Activated naive CD8-positive, alpha-beta T cell (primary cell): ENCODE measurements around the gene BSND.

Experiments
- H3K27ac Mint-ChIP-seq: one replicate; pipeline ENCODE4 v1.8.0; 2021; ENCODE audit warnings: mixed read lengths
- H3K27me3 Mint-ChIP-seq: one replicate; pipeline ENCODE4 v1.8.0; 2021; ENCODE audit warnings: mixed read lengths
- H3K36me3 Mint-ChIP-seq: one replicate; pipeline ENCODE4 v1.8.0; 2021; ENCODE audit warnings: mixed read lengths
- H3K4me1 Mint-ChIP-seq: one replicate; pipeline ENCODE4 v1.8.0; 2021; ENCODE audit warnings: low read depth, mixed read lengths
- H3K4me3 Mint-ChIP-seq: one replicate; pipeline ENCODE4 v1.8.0; 2021; ENCODE audit warnings: mild to moderate bottlenecking, mixed read lengths
- H3K9me3 Mint-ChIP-seq: one replicate; pipeline ENCODE4 v1.8.0; 2021; ENCODE audit warnings: low read depth, mixed read lengths

The BSND gene

DNA sequence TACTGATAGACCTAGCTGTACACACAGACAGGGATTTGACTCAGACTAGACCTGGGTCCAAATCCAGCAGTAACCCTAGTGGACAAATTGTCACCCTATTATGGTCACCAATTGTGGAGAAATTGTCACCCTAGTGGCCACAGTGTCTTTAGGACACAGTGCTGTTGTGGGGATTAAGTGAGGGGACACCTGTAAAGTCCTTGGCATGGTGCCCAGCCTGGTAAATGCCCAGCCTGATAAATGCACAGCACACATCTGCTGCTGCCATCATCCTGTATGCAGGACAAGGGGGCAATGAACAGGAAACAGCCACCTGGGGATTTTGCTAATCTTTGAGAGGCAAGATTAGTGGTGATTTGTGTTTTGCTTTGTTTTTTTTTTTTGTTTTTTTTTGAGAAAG, 16.0 kb upstream of the BSND start:
- no peak overlapping the region for H3K27ac Mint-ChIP-seq
- no peaks in the 10 kb centered on the region for H3K4me1 Mint-ChIP-seq
- H3K36me3 Mint-ChIP-seq: no peaks in the 10 kb centered on the region
- no peak overlapping the region for H3K4me3 Mint-ChIP-seq
- no peaks in the 10 kb centered on the region for H3K9me3 Mint-ChIP-seq
- H3K27me3 Mint-ChIP-seq: peaks cover 16% of the 10 kb centered on the region

DNA sequence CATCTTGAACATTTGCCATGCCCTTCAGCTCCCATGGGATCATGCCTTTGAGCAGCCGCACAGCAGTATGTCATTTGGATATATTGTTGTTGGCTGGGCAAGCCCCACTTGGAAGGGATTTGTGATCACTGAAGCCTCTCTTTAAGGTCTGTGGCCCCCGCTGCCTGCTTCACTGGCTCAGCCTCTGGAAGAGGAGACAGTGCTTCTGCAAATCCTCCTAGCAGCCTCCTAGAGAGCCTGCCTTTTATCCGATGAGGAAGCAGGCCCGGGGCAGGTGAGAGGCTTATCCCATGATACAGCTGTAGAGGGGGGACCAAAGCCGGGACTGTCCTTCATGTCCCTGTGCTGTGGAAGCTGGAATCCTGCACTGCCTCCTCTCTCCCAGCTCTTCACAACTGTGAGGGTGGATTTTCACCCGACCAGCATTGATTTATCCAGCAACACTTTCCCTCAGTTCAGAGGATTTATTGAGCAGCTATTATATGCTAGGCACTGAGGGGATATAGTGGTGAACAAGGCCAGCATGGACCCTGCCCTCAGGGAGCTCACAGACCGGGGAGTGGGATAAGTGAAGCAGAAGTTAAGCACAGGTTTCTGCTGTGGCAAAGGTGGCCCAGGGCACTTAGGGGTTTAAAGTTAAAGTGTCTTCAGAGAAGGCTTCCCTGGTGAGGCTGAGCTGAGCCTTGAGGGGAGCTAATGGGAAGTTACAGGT, 14.4 kb upstream of the BSND start:
- Mint-ChIP-seq H3K4me1 (no peaks in the 10 kb centered on the region), H3K9me3 (no peaks in the 10 kb centered on the region), H3K4me3 (no peak overlapping the region), H3K27ac (no peak overlapping the region), H3K36me3 (no peaks in the 10 kb centered on the region), H3K27me3 (peaks cover 16% of the 10 kb centered on the region)

DNA sequence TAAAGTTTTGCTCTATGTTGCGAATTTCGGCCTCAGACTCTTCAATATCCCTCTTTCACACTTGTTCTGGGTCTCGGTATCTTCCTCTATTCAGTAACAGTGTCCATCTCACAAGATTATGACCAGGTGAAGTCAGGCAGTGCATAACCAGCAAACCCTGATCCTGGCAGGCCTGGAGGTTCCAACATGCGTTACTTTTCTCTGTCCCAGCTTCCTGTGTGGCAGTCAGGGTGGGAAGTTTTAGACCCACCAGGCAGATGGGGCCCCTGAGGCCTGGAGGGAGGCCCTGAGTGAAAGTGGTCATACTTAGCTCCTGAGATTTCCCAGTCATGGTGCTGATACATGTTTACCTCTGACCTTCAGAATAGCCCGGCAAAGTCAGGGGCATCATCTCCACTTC, 13.2 kb upstream of the BSND start:
- peaks cover 12% of the 10 kb centered on the region for H3K27me3 Mint-ChIP-seq
- no peaks in the 10 kb centered on the region for H3K4me1 Mint-ChIP-seq
- H3K4me3 Mint-ChIP-seq: no peak overlapping the region
- no peak overlapping the region for H3K27ac Mint-ChIP-seq
- no peaks in the 10 kb centered on the region for H3K9me3 Mint-ChIP-seq
- no peaks in the 10 kb centered on the region for H3K36me3 Mint-ChIP-seq

DNA sequence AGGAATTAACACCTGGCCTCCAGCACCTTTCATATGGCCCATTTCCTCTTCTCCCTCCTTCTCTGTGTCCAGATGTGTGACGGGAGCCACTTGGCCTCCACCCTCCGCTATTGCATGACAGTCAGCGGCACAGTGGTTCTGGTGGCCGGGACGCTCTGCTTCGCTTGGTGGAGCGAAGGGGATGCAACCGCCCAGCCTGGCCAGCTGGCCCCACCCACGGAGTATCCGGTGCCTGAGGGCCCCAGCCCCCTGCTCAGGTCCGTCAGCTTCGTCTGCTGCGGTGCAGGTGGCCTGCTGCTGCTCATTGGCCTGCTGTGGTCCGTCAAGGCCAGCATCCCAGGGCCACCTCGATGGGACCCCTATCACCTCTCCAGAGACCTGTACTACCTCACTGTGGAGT, 12.7 kb upstream of the BSND start:
- H3K4me3 Mint-ChIP-seq: no peak overlapping the region
- no peaks in the 10 kb centered on the region for H3K4me1 Mint-ChIP-seq
- no peak overlapping the region for H3K27ac Mint-ChIP-seq

DNA sequence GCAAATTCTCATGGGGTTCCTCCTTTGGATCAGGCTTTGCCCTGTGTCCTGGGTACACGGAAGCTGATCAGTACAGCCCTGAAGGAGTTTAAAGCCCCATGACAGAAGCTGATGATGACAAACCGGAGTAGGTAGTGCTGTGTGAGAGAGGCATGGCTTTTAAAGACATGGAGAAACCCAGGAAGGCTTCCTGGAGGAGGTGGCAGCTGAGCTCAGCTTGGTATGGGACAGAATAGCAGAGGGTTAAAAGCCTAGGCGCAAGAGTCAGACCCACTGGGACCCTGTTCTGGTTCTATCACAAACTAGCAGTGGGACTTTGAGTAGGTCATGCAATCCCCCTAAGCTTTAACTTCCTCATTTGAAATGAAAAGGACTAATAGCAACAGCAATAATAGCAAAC, 12.2 kb upstream of the BSND start:
- Mint-ChIP-seq H3K36me3 (no peaks in the 10 kb centered on the region), H3K27me3 (peaks cover 6% of the 10 kb centered on the region)

More for the DNA sequence above, 12.7 kb upstream of the BSND start:
- Mint-ChIP-seq H3K27me3 (peaks cover 11% of the 10 kb centered on the region), H3K36me3 (no peaks in the 10 kb centered on the region), H3K9me3 (no peaks in the 10 kb centered on the region)

GRCh38 chr1:54987427-54987826, 11.3 kb upstream of the BSND start:
- no peak overlapping the region for H3K4me3 Mint-ChIP-seq
- H3K36me3 Mint-ChIP-seq: no peaks in the 10 kb centered on the region
- no peaks in the 10 kb centered on the region for H3K4me1 Mint-ChIP-seq
- no peaks in the 10 kb centered on the region for H3K9me3 Mint-ChIP-seq
- H3K27ac Mint-ChIP-seq: no peak overlapping the region
- peaks cover 3% of the 10 kb centered on the region for H3K27me3 Mint-ChIP-seq

More for the DNA sequence above, 12.2 kb upstream of the BSND start:
- Mint-ChIP-seq H3K4me1 (no peaks in the 10 kb centered on the region), H3K4me3 (no peak overlapping the region), H3K27ac (no peak overlapping the region), H3K9me3 (no peaks in the 10 kb centered on the region)

GRCh38 chr1:54987919-54988705, 10.6 kb upstream of the BSND start:
- H3K27ac Mint-ChIP-seq: no peak overlapping the region
- no peaks in the 10 kb centered on the region for H3K4me1 Mint-ChIP-seq
- H3K9me3 Mint-ChIP-seq: no peaks in the 10 kb centered on the region
- H3K36me3 Mint-ChIP-seq: no peaks in the 10 kb centered on the region
- H3K4me3 Mint-ChIP-seq: no peak overlapping the region
- H3K27me3 Mint-ChIP-seq: peaks cover 2% of the 10 kb centered on the region

- Mint-ChIP-seq H3K36me3 (no peaks in the 10 kb centered on the region), H3K9me3 (no peaks in the 10 kb centered on the region), H3K4me1 (no peaks in the 10 kb centered on the region), H3K27ac (no peak overlapping the region), H3K4me3 (no peak overlapping the region), H3K27me3 (peaks cover under 1% of the 10 kb centered on the region)
These were observed 9.8 kb upstream of the BSND start for GRCh38 chr1:54988975-54989374.

- Mint-ChIP-seq H3K4me1 (no peaks in the 10 kb centered on the region), H3K27ac (no peak overlapping the region), H3K36me3 (no peaks in the 10 kb centered on the region), H3K9me3 (no peaks in the 10 kb centered on the region), H3K27me3 (no peaks in the 10 kb centered on the region), H3K4me3 (no peak overlapping the region)
These were observed 9.3 kb upstream of the BSND start for GRCh38 chr1:54989473-54989872.

- Mint-ChIP-seq H3K4me1 (peaks cover 1% of the 10 kb centered on the region), H3K36me3 (no peaks in the 10 kb centered on the region), H3K27ac (no peak overlapping the region), H3K27me3 (no peaks in the 10 kb centered on the region), H3K9me3 (no peaks in the 10 kb centered on the region), H3K4me3 (no peak overlapping the region)
These were observed 8.5 kb upstream of the BSND start for GRCh38 chr1:54989968-54990810.

DNA sequence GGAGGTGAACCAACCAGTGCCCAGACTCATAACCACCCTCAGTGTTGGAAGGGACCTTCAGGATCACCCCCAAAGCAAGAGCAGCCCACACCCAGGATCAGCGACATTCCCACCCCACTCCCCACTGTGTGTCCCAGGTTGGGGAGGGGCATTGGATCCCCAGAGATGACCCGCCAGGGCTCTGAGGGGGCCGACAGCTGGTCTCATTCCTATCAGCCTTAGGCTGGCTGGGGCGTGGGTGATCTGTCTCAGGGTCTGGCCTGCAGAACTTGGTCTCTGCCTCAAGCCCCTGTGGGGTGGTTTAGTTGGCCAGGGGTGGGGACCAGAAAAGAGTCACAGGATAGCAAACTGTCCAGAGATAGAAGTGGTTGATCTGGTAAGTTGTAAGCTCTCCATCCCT, 7.8 kb upstream of the BSND start:
- peaks cover 3% of the 10 kb centered on the region for H3K27me3 Mint-ChIP-seq
- peaks cover 9% of the 10 kb centered on the region for H3K4me1 Mint-ChIP-seq
- H3K36me3 Mint-ChIP-seq: no peaks in the 10 kb centered on the region
- H3K9me3 Mint-ChIP-seq: no peaks in the 10 kb centered on the region
- no peak overlapping the region for H3K4me3 Mint-ChIP-seq
- H3K27ac Mint-ChIP-seq: no peak overlapping the region

GRCh38 chr1:54991939-54992338, 6.8 kb upstream of the BSND start:
- H3K4me1 Mint-ChIP-seq: peaks cover 16% of the 10 kb centered on the region
- no peak overlapping the region for H3K4me3 Mint-ChIP-seq
- no peak overlapping the region for H3K27ac Mint-ChIP-seq
- peaks cover 5% of the 10 kb centered on the region for H3K27me3 Mint-ChIP-seq
- no peaks in the 10 kb centered on the region for H3K9me3 Mint-ChIP-seq
- H3K36me3 Mint-ChIP-seq: no peaks in the 10 kb centered on the region

DNA sequence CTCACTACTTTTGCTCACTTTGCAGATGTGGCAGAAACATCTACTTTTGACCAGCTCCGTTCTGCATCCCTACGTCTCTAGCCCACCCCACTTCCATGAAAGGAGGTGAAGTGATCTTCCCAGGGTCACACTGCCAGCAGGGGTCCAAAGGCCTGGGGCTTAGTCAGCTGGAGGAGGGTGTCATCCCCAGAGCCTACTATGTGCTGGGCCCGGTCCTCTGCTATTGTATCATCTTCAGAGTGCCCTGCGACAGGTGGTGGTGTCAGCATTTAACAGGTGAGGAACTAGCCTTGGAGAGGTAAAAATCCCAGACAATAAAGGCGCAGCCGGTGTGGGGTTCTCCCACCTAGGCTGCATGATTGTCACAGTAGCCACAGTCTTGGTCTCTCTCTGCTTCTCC, 5.6 kb upstream of the BSND start:
- no peak overlapping the region for H3K4me3 Mint-ChIP-seq
- H3K4me1 Mint-ChIP-seq: peaks cover 20% of the 10 kb centered on the region
- no peak overlapping the region for H3K27ac Mint-ChIP-seq
- H3K27me3 Mint-ChIP-seq: peaks cover 10% of the 10 kb centered on the region
- H3K9me3 Mint-ChIP-seq: no peaks in the 10 kb centered on the region
- H3K36me3 Mint-ChIP-seq: no peaks in the 10 kb centered on the region

DNA sequence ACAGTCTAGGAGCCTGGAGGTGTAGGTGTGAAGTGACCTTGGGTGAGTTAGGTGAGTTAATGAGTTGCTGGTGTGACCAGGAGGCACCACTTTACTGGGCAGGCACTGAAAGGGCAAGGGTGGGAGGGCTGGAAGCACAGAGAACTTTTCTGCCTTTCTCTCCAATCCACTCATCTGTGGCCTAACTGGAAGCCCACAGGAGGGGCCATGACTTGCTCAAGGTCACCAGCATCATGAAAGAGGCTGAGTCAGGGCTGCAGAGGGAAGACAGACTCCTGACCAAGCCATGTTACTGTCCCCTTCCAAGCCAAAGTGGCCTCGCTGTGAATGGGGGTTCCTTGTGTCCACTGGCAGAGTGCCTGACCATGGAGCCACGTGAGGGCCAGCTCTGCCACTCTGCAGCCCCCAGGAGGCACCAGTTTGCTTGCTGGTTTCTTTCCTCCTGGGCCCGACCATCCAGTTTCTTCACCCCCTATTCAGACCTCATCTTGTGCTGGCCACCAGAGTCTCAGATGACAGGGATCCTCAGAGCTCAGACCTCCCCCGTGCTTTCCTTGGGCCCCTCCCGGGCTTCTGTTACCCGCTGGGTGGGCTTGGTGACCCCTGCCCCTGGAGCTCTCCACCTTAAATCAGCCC, 4.3 kb upstream of the BSND start:
- Mint-ChIP-seq H3K9me3 (no peaks in the 10 kb centered on the region), H3K27ac (no peak overlapping the region), H3K4me3 (no peak overlapping the region), H3K27me3 (peaks cover 11% of the 10 kb centered on the region), H3K36me3 (no peaks in the 10 kb centered on the region), H3K4me1 (peaks cover 20% of the 10 kb centered on the region)
